Activated CD8-positive, alpha-beta memory T cell treated with anti-CD3 and anti-CD28 coated beads for 24 hours (primary cell): ENCODE results near the gene KRTAP1-5.
"Not testable (repeated sequence)": the region's sequence is repeated elsewhere in the genome, so short reads cannot be mapped to it uniquely, and the experiment has no call there.

ENCODE experiments used
- DNase-seq: peaks from one replicate; pipeline ENCODE4 v3.0.0-alpha.2; 2020

Gene KRTAP1-5

GRCh38 chr17:41026715-41027471, at the start of gene KRTAP1-5:
TSS of gene KRTAP1-5 (minus strand) at chr17:41027208. CDS start at chr17:41027155, 53 bp downstream.
- DNase-seq: no peak

GRCh38 chr17:41076788-41077187, 49.8 kb upstream of the KRTAP1-5 start:
- no peak for DNase-seq

DNA sequence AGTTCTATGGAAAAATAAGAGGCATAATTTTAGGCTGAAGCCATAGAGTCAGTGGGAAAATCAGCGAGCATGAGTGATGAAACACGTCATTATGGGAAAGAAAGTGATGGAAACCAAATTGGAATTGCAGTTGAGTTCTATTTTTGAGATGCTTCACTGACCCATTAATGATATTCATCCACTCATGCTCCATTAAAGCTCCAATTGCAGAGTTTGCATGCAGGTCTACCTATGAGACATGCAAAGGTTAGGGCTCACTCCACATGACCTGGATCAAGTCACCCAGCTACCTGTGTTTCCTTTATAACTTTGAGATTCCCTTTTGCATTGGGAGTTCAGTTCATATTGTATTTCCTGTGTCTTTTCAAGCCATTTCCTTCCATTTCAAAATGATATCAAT, 46.7 kb upstream of the KRTAP1-5 start:
- DNase-seq: no peak

- no peak for DNase-seq
Measured at GRCh38 chr17:41071606-41072360, 44.8 kb upstream of the KRTAP1-5 start.

DNA sequence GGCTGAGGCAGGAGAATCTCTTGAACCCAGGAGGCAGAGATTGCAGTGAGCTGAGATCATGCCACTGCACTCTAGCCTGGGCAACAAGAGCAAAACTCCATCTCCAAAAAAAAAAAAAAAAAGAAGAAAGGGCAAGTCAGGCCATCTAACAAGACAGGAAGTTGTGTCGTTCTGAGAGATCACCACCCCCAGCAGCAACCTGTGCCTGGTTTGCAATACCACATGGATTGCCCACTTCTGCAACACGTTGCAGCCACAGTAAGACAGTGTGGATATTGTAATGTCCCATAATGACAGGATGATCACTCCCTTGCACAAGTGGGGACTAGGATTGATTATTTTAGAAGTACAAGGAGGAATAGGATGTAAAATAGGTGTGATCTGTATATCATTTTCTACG, 42.0 kb upstream of the KRTAP1-5 start:
- no peak for DNase-seq

DNA sequence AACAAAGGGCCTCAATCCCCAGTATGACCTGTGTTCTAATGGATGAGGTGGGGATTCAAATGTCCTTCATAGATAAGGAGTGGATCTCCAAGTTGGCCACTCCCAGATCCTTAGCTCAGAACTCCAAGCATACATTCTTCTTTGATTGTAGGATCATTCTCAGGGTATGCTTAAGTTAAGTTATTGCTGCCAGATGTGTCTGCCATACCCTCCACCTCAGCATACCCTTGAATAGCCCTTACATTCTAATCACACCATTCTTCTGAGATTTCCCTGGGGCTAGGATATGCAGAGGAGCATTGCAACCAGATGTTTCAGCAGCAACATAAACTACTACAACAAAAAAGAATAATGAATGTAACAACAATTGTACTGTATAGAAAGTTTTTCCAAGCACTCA, 40.3 kb upstream of the KRTAP1-5 start:
- DNase-seq: no peak

DNA sequence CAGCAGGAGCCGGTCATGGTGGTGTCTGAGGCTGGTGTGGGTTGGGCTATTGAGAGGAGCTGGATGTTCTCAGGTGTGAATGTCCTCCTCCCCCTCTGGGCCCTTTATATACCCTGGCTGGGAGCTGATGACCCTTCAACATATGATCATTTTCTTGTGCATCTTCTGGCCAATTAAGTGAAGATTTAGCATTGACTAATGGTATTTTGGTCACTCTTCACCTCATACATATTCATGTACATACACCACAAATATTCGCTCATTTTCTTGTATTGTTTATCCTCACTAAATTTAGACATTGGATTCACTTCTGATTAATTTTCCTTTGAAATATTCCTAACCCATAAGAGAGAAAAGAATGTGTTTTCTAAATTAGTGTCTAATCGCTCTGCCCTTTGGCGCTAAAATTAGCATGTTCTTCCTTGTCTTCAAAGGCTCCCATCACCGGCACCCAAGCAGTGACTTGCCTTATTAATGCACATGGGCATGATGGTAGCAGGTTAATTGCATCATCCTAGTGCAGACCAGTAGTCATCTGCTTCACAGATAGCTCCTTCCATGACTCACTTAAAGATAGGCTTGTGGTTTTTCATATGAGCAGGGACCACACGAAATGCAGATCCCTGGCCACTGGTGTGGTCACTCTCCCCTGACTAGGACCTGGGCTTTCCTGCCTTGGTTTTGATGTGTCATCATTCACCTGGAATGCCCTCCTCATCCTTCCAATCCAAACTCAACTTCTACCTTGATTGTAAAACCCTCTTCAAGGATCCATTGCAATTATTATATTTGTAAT, 39.0 kb upstream of the KRTAP1-5 start, which contains the start of gene KRTAP2-4:
KRTAP2-4 (minus strand) TSS at position 51 of the 796 bp plus-strand sequence; CDS start at position 17, 34 bp downstream.
- no peak for DNase-seq

- DNase-seq: not testable (repeated sequence)
Measured at GRCh38 chr17:41065016-41065689, 38.1 kb upstream of the KRTAP1-5 start.

GRCh38 chr17:41064301-41064700, 37.3 kb upstream of the KRTAP1-5 start:
- DNase-seq: no peak

GRCh38 chr17:41063449-41063848, 36.4 kb upstream of the KRTAP1-5 start:
- no peak for DNase-seq

- DNase-seq: no peak
Measured at GRCh38 chr17:41061964-41062363, 35.0 kb upstream of the KRTAP1-5 start.

GRCh38 chr17:41060052-41060604, 33.1 kb upstream of the KRTAP1-5 start, which contains the start of gene KRTAP2-3:
TSS of gene KRTAP2-3 (minus strand) at chr17:41060114. CDS start at chr17:41060050, 64 bp downstream.
- no peak for DNase-seq

DNA sequence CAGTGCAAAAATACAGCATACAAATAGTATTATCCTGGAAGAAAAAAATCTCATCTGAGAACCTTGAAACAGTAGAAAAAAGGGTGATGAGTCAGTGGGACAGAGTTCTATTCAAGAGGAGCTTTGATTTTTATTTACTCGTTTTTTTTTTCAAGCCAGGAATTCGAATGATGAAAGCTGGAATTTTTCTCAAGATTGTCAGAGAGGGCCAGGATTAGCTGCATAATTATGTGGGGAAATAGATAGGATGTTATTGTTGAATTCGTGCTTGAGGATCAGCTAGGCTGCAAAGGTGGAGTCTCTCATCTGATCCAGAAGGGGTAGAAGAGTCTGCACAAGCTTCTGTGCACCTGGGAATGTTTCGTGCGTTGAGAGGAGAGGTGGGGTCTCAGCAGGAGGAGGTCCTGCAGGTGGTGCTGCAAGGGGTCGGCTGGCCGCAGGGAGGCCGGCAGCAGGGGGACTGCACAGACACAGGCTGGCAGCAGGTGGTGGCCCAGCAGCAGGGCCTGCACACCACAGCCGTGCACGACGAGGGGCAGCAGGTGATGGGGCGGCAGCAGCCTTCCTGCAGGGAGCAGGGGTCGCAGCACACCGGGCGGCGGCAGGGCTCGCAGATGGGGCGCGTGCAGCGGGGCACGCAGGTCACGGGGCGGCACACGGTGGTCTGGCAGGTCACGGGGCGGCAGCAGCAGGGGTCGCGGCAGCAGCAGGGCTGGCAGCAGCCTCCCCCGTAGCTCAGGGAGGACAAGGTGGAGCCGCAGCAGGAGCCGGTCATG, 32.5 kb upstream of the KRTAP1-5 start:
- not testable (repeated sequence) for DNase-seq

- DNase-seq: no peak
Measured at GRCh38 chr17:41058741-41059140, 31.7 kb upstream of the KRTAP1-5 start.

DNA sequence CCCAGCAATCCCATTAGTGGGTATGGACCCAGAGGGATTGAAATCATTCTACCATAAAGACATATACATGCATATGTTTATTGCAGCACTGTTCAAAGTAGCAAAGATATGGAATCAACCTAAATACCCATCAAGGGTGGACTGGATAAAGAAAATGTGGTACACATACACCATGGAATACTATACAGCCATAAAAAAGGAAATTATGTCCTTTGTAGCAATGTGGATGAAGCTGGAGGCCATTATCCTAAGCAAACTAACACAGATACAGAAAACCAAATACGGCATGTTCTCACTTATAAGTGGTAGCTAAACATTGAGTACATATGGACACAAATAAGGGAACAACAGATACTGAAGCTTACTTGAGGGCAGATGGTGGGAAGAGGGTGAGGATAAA, 30.5 kb upstream of the KRTAP1-5 start:
- no peak for DNase-seq

- DNase-seq: not testable (repeated sequence)
Measured at GRCh38 chr17:41055130-41055529, 28.1 kb upstream of the KRTAP1-5 start, which contains the start of gene KRTAP2-2. TSS of gene KRTAP2-2 (minus strand) at chr17:41055230. CDS start at chr17:41055211, 19 bp downstream.

- not testable (repeated sequence) for DNase-seq
Measured at GRCh38 chr17:41054556-41054955, 27.5 kb upstream of the KRTAP1-5 start.

DNA sequence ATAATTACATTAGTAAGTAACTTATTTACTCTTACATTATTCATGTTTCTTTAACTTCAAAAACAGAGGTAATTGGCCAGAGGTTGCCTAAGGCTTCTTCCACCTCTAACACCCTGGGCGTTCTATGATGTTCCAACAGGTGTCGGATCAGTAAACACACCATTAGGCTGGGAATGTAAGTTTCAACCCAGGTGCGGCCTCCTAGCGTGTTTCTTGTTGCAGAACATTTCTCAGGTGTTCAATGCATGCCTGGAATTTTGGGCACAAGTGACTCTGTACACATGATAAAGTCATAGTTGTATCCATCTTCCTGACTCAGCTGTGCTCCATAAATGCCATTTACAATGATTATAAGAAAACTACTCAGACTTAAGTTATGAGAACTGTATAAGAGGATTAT, 27.0 kb upstream of the KRTAP1-5 start:
- no peak for DNase-seq

DNA sequence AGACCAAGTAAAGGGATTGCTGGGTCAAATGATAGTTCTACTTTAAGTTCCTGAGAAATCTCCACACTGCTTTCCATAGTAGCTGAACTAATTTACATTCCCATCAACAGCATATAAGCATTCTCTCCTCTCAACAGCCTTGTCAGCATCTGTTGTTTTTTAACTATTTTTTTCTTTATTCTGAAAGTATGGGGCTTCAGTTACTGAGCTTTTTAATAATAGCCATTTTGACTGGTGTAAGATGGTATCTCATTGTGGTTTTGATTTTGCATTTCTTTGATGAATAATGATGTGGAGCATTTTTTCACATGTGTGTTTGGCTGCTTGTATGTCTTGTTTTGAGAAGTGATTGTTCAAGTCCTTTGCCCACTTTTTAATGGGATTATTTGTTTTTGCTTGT, 25.6 kb upstream of the KRTAP1-5 start:
- DNase-seq: no peak

GRCh38 chr17:41049110-41049509, 22.1 kb upstream of the KRTAP1-5 start:
- DNase-seq: no peak

DNA sequence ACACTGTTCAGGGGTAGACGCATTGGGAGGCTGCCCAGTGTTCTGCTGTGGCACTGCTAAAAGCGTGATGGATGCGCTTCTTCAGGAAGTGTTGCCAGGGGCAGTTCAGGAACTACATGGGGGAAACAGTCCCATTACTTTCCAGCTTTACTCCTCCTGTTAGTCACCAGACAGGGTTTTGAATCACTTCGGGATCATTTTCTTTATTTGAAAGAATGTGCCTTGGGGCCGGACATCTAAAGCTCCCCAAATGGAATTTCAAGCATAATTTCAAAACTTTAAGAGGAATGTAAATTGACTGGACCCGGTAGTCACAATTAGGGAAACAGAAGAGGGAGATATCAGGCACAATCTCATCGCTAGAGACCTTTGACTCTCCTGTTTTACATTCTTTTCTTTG, 21.4 kb upstream of the KRTAP1-5 start:
- no peak for DNase-seq
